Testis (tissue), 3 donors: ENCODE results near the gene WDR37. TPM values are rescaled to one million over a fixed set of nuclear protein-coding genes. Genes with fewer than 3 reads are reported as not detected.

ENCODE experiments used
- DNase-seq: peaks from one replicate; pipeline ENCODE4 v3.0.0-alpha.2; 2019
- H3K27ac ChIP-seq, 2 donors: fragments of 200-600 bp; sonication (generic); one replicate each; pipeline ENCODE4 v1.5.1; 2019
- H3K27me3 ChIP-seq: fragments of 200-600 bp; sonication (generic); one replicate; pipeline ENCODE4 v1.5.1; 2019
- H3K36me3 ChIP-seq: fragments of 200-600 bp; sonication (generic); one replicate; pipeline ENCODE4 v1.5.1; 2017; ENCODE audit warnings: low read depth; ENCODE audit errors: missing control alignments
- H3K4me1 ChIP-seq: fragments of 200-600 bp; sonication (generic); one replicate; pipeline ENCODE4 v1.5.1; 2019
- H3K4me3 ChIP-seq, 2 donors: fragments of 200-600 bp; sonication (generic); one replicate each; pipeline ENCODE4 v1.5.1; 2017 to 2019
- H3K9me3 ChIP-seq: fragments of 200-600 bp; sonication (generic); one replicate; pipeline ENCODE4 v1.5.1; 2017
- POLR2A ChIP-seq: fragments of 450-650 bp; IDR thresholded peaks from one replicate; pipeline ENCODE4 v1.6.1; 2017; ENCODE audit warnings: antibody characterized with exemption, mild to moderate bottlenecking, moderate library complexity
- WGBS, 2 donors: methylation state at CpG; one replicate each; pipeline ENCODE4 v1.1.5; 2018; 5-methylcytosine and 5-hydroxymethylcytosine counted together
- intact Hi-C: fragments of 100-400 bp; cut with DNase I; formaldehyde crosslinking; loops from one replicate; pipeline ENCODE4 v1.15.1; 2023; ENCODE audit warnings: low total_unique reads
- polyA plus RNA-seq: library from polyadenylated mRNA; stranded (reverse); fragments of 350-450 nt; fragmentation: Illumina TruSeq; extraction: RNeasy Lipid Tissue Mini Kit (QIAGEN cat#74804); gene quantifications from one replicate; pipeline ENCODE4 v1.2.3, GENCODE V29; 2014; ENCODE audit warnings: low read depth, low replicate concordance; ENCODE audit not compliant: insufficient read depth
- total RNA-seq, 2 donors: library from RNA; depleted of rRNA; stranded (reverse); fragments of >200 nt; gene quantifications; one replicate each; pipeline ENCODE4 v1.2.3, GENCODE V29; 2016
- TF ChIP-seq, protein P1 (sequence below), 3 experiments: fragments of 450-650 bp in 2 of 3; fragments of 200-600 bp in 1 of 3; sonication (generic) in 1 of 3; IDR thresholded peaks; one replicate each; pipeline ENCODE4 v1.5.1; 2016 to 2019; ENCODE audit warnings: antibody characterized with exemption in 3 of 3, mild to moderate bottlenecking in 2 of 3, moderate library complexity in 1 of 3

WDR37 gene
- total and polyA plus RNA-seq, 3 donors from 2014 or later = 29.3 to 46.9 (median 40.2) TPM

DNA sequence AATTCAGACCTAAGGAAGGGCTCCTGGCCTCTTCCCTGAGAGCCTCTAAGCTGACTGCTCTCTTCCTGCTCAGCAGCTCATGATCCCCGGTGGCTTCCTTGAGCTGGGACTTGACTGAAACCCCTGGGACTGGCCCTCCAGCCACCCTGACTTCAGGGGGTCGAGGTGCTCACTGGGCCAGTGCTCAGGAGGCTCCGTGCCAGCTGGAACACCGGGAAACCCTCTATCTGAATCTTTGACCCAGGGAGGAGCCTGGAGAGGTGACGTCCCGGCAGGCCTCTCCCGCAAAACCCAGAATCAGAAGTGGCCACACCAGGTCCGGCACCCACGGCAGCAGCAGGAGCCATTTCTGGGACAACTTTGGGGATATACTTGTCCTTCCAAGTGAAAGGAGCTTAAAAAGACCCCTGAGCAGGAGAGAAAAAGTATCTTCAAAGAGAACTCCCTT lies 110.7 kb downstream of the WDR37 start:
- no peaks in the 10 kb centered on the region for H3K36me3 ChIP-seq
- no peaks in the 10 kb centered on the region for H3K4me1 ChIP-seq
- H3K4me3 ChIP-seq = no peak overlapping the region
- intact Hi-C loops = no loop called here
- H3K27ac ChIP-seq = no peak overlapping the region
- TF ChIP-seq, protein P1, sequence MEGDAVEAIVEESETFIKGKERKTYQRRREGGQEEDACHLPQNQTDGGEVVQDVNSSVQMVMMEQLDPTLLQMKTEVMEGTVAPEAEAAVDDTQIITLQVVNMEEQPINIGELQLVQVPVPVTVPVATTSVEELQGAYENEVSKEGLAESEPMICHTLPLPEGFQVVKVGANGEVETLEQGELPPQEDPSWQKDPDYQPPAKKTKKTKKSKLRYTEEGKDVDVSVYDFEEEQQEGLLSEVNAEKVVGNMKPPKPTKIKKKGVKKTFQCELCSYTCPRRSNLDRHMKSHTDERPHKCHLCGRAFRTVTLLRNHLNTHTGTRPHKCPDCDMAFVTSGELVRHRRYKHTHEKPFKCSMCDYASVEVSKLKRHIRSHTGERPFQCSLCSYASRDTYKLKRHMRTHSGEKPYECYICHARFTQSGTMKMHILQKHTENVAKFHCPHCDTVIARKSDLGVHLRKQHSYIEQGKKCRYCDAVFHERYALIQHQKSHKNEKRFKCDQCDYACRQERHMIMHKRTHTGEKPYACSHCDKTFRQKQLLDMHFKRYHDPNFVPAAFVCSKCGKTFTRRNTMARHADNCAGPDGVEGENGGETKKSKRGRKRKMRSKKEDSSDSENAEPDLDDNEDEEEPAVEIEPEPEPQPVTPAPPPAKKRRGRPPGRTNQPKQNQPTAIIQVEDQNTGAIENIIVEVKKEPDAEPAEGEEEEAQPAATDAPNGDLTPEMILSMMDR (IDR thresholded peaks at IDR 0.05) = no peak
- no peak for TF ChIP-seq POLR2A
- H3K27me3 ChIP-seq = no peaks in the 10 kb centered on the region
- 91 to 100% methylated on average over 2 to 9 of the region's 9 CpGs for WGBS, 2 donors
- DNase-seq = no peak
- no peaks in the 10 kb centered on the region for H3K9me3 ChIP-seq

DNA sequence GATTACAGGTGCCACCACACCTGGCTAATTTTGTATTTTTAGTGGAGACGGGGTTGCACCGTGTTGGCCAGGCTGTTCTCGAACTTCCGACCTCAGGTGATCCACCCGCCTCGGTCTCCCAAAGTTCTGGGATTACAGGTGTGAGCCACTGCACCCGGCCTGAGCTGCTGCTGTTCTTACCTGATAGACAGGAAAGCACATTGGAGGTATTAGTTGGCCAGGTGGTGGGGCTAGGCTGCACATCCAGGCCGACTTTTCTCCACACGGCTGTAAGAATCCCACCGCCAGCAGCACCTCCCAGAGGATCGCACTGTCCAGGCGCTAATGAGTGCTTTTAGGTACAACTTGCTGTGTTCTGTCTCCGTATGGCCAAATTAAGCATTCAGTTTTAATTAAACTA lies 112.6 kb downstream of the WDR37 start:
- H3K36me3 ChIP-seq = no peaks in the 10 kb centered on the region
- intact Hi-C loops = no loop called here
- H3K4me1 ChIP-seq = no peaks in the 10 kb centered on the region
- DNase-seq = no peak
- H3K27ac ChIP-seq = no peak overlapping the region
- H3K4me3 ChIP-seq = no peak overlapping the region
- 92 to 93% methylated on average over 13 of the region's 13 CpGs for WGBS, 2 donors
- TF ChIP-seq POLR2A = no peak
- no peaks in the 10 kb centered on the region for H3K9me3 ChIP-seq
- H3K27me3 ChIP-seq = no peaks in the 10 kb centered on the region

DNA sequence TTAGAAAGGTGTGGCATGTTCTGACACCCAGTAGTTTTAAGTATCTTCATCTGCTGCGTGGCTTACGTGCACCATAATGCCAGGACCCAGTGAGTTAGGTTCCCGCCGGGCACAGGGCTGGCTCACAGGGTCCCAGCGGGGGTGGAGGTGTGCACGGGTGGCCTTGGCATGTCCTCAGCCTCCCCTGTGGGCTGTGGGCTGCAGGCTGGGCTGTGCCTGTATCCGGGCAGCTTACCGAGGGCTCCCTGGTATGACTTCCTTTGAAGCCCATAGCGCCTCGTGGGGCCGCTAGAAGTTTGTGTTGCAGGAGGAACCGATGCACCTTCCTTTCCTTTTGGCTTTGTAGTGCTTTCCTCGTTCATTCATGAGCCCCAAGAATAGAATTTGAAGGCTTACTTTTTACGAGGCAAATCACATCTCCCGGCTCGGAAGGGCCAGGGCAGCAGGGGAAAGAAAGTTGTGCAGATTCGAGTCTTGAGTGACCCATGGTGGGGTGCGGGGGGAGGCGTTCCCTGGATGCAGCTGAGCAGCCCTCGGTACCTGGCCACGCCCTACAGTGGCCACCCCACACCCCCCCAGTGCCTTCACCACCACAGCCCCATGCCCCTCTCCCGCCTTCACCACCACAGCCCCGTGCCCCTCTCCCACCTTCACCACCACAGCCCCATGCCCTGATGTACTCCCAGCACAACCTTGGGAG lies 113.2 kb downstream of the WDR37 start:
- no peak overlapping the region for H3K27ac ChIP-seq
- no peak for DNase-seq
- H3K4me3 ChIP-seq = no peak overlapping the region
- H3K9me3 ChIP-seq = no peaks in the 10 kb centered on the region
- TF ChIP-seq POLR2A = no peak
- no peaks in the 10 kb centered on the region for H3K27me3 ChIP-seq
- 81 to 86% methylated on average over 21 to 23 of the region's 23 CpGs for WGBS, 2 donors
- H3K36me3 ChIP-seq = no peaks in the 10 kb centered on the region
- no peaks in the 10 kb centered on the region for H3K4me1 ChIP-seq
- intact Hi-C loops = no loop called here

DNA sequence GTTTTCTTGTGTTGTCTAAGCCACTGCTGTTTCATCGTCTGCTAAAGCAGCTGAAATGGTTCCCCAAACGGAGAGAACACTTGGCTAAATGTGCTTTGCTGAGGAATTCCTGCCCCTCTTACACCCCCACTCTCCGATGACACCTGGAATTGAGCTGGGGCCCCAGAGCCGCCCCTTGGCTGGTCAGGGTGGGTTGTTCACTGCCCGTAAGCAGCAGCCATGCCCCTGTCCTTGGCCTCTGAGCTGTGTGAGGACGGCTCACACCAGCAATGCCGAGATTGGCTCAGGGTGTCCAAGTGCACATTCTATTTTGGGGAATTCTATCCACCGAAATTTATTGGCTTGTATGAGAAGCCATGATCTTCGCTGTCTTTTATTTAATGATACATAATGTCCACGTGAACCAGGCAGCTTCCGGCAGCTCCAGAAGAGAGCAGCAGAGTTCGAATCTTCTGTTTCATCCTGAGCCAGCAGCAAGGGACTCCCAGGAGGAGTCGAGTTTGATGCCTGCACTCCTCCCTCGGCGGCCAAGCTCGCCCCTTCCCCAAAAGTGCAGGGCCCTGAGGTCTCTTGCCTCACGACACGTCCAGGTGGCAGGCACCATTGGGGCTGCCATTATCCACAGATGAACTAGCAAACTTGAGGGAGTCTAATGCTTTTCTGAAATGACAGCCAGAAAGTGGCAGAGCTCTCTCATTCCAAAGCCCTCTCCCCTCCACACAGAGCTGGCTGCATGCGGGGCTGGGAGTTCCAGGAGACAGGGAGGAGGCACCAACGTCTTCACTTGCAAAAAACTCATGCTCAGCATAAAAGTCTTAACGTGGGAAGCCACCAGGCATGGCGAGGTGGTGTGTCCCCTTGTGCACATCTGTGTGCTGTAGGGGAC lies 114.0 kb downstream of the WDR37 start:
- TF ChIP-seq, protein P1 (IDR thresholded peaks at IDR 0.05) = no peak
- TF ChIP-seq POLR2A = no peak
- no peaks in the 10 kb centered on the region for H3K27me3 ChIP-seq
- DNase-seq = no peak
- intact Hi-C loops = no loop called here
- no peak overlapping the region for H3K4me3 ChIP-seq
- H3K9me3 ChIP-seq = no peaks in the 10 kb centered on the region
- no peaks in the 10 kb centered on the region for H3K36me3 ChIP-seq
- no peaks in the 10 kb centered on the region for H3K4me1 ChIP-seq
- WGBS, 2 donors = 35 to 62% methylated on average over 18 to 22 of the region's 22 CpGs
- H3K27ac ChIP-seq = no peak overlapping the region

DNA sequence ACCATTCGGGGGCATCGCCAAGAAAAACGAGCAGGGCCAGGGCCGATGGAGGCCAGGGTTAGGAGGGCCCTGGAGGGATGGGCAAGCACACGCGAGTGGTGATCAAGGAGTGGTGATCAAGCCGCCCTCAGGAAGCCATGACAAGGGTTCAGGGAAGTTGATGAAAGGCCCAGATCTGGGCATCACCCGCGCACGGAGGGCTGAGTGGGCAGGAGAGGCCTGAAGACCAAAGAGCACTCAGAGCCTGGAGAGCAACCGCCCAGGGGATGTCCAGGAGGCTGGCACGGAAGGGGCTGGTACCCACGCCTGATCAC lies 114.6 kb downstream of the WDR37 start:
- intact Hi-C loops = no loop called here
- WGBS, 2 donors = 89 to 91% methylated on average over 11 to 13 of the region's 13 CpGs

More for the DNA sequence above, 114.6 kb downstream of the WDR37 start:
- TF ChIP-seq POLR2A = no peak
- TF ChIP-seq, protein P1 (IDR thresholded peaks at IDR 0.05) = no peak
- Histone ChIP-seq H3K27ac (no peak overlapping the region), H3K4me3 (no peak overlapping the region), H3K9me3 (no peaks in the 10 kb centered on the region), H3K36me3 (no peaks in the 10 kb centered on the region), H3K4me1 (no peaks in the 10 kb centered on the region), H3K27me3 (no peaks in the 10 kb centered on the region)
- no peak for DNase-seq
